Esophagus muscularis mucosa (tissue), 4 donors: ENCODE results near the gene BBOX1. TPM values are rescaled to one million over a fixed set of nuclear protein-coding genes. Genes with fewer than 3 reads are reported as not detected.

ENCODE experiments used
- DNase-seq: peaks from one replicate; pipeline ENCODE4 v3.0.0-alpha.2; 2017; ENCODE audit errors: extremely low spot score
- H3K27ac ChIP-seq, 4 donors: fragments of 200-600 bp; sonication (generic); replicated peaks in 1 of 4; 1 replicate in 3 of 4; 2 replicates in 1 of 4; pipeline ENCODE4 v1.5.1; 2016 to 2019; ENCODE audit warnings: mild to moderate bottlenecking in 1 of 4
- H3K27me3 ChIP-seq, 4 donors: fragments of 200-600 bp; sonication (generic); one replicate each; pipeline versions ENCODE4 v1.5.1 to v1.6.0; 2016 to 2019
- H3K36me3 ChIP-seq, 4 donors: fragments of 200-600 bp; sonication (generic); one replicate each; pipeline ENCODE4 v1.5.1; 2016 to 2019
- H3K4me1 ChIP-seq, 4 donors: fragments of 200-600 bp; sonication (generic); one replicate each; pipeline ENCODE4 v1.5.1; 2016 to 2019
- H3K4me3 ChIP-seq, 4 donors: fragments of 200-600 bp; sonication (generic); 1 replicate in 2 of 4; 2 replicates in 2 of 4; pipeline ENCODE4 v1.5.1; 2016 to 2019; ENCODE audit warnings: mild to moderate bottlenecking in 4 of 4, moderate library complexity in 1 of 4
- H3K9me3 ChIP-seq, 4 donors: fragments of 200-600 bp; sonication (generic); 1 replicate in 3 of 4; 2 replicates in 1 of 4; pipeline ENCODE4 v1.5.1; 2016 to 2019
- EP300 ChIP-seq: sonication (generic); formaldehyde crosslinking; IDR thresholded peaks from one replicate; pipeline ENCODE4 v1.6.1; 2017; ENCODE audit warnings: antibody characterized with exemption
- POLR2A ChIP-seq: fragments of 450-650 bp; IDR thresholded peaks from one replicate; pipeline ENCODE4 v1.6.1; 2017; ENCODE audit warnings: antibody characterized with exemption, moderate library complexity, mild to moderate bottlenecking, low read depth
- POLR2AphosphoS5 ChIP-seq, 2 donors: sonication (generic); formaldehyde crosslinking; IDR thresholded peaks; one replicate each; pipeline ENCODE4 v1.6.1; 2017; ENCODE audit warnings: antibody characterized with exemption in 2 of 2
- WGBS: methylation state at CpG from one replicate; pipeline ENCODE4 v1.1.5; 2018; 5-methylcytosine and 5-hydroxymethylcytosine counted together
- intact Hi-C: fragments of 100-400 bp; cut with DNase I; formaldehyde crosslinking; loops from one replicate; pipeline ENCODE4 v1.15.1; 2023
- total RNA-seq, 4 donors: library from RNA; depleted of rRNA; stranded (reverse); fragments of >200 nt; gene quantifications; one replicate each; pipeline versions ENCODE4 v1.1.0 to v1.2.1, GENCODE V29; 2016
- TF ChIP-seq, protein P1 (sequence below), 3 experiments: fragments of 200-600 bp in 2 of 3; fragments of 450-650 bp in 1 of 3; sonication (generic) in 2 of 3; IDR thresholded peaks; one replicate each; pipeline ENCODE4 v1.5.1; 2017 to 2019; ENCODE audit warnings: antibody characterized with exemption in 3 of 3, mild to moderate bottlenecking in 2 of 3, moderate library complexity in 1 of 3

The BBOX1 gene
- total RNA-seq, 4 donors from 2014 or later: 0.50 TPM; not detected in 3

- no peaks in the 10 kb centered on the region for H3K4me1 ChIP-seq
- no peak overlapping the region for H3K27ac ChIP-seq
- 90% methylated on average over 1 of the region's 1 CpG for WGBS
- H3K4me3 ChIP-seq: no peak overlapping the region
- intact Hi-C loops: no loop called here
- TF ChIP-seq EP300 (no peak), POLR2A (no peak)
- H3K9me3 ChIP-seq: peaks cover 0 to 6% (median 1%) of the 10 kb centered on the region in 4 donors
- no peaks in the 10 kb centered on the region for H3K27me3 ChIP-seq
- no peak for DNase-seq
- H3K36me3 ChIP-seq: no peaks in the 10 kb centered on the region
These were observed 10.6 kb upstream of the BBOX1 start for GRCh38 chr11:27029966-27030365.

DNA sequence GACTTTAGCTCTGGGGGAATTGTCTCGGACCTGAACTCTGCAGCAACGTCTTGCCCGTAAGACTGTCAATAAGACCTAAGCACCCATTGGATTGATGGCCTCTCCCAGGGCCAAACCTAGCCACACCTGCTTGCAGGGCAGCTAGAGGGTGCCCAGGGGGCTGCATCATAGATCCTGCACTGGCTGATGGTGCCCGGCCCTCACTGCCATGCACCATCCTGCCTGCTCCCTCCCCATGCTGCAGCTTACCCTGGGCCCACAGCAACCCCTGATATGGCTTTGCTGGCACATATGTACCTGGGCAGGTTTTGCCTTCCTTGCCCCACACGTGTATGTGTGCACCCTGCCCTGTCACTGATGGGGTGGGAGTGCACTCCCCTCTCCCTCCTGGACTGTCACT lies 8.9 kb upstream of the BBOX1 start:
- DNase-seq: no peak
- H3K27ac ChIP-seq: no peak overlapping the region
- H3K4me3 ChIP-seq: no peak overlapping the region
- TF ChIP-seq, protein P1, sequence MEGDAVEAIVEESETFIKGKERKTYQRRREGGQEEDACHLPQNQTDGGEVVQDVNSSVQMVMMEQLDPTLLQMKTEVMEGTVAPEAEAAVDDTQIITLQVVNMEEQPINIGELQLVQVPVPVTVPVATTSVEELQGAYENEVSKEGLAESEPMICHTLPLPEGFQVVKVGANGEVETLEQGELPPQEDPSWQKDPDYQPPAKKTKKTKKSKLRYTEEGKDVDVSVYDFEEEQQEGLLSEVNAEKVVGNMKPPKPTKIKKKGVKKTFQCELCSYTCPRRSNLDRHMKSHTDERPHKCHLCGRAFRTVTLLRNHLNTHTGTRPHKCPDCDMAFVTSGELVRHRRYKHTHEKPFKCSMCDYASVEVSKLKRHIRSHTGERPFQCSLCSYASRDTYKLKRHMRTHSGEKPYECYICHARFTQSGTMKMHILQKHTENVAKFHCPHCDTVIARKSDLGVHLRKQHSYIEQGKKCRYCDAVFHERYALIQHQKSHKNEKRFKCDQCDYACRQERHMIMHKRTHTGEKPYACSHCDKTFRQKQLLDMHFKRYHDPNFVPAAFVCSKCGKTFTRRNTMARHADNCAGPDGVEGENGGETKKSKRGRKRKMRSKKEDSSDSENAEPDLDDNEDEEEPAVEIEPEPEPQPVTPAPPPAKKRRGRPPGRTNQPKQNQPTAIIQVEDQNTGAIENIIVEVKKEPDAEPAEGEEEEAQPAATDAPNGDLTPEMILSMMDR (IDR thresholded peaks at IDR 0.05): no peak
- TF ChIP-seq POLR2AphosphoS5 (IDR thresholded peaks at IDR 0.05): no peak
- H3K4me1 ChIP-seq: no peaks in the 10 kb centered on the region
- H3K27me3 ChIP-seq: no peaks in the 10 kb centered on the region
- intact Hi-C loops: no loop called here
- H3K9me3 ChIP-seq: peaks cover 0 to 17% (median 11%) of the 10 kb centered on the region in 4 donors
- WGBS: 100% methylated on average over 1 of the region's 5 CpGs
- H3K36me3 ChIP-seq: no peaks in the 10 kb centered on the region

- Histone ChIP-seq H3K4me1 (peaks cover 0 to 24% (median 19%) of the 10 kb centered on the region in 4 donors), H3K9me3 (peaks cover 0 to 16% (median 8%) of the 10 kb centered on the region in 4 donors), H3K27me3 (no peaks in the 10 kb centered on the region), H3K4me3 (no peak overlapping the region), H3K36me3 (no peaks in the 10 kb centered on the region), H3K27ac (no peak overlapping the region)
- no peak for TF ChIP-seq EP300
- TF ChIP-seq, protein P1 (IDR thresholded peaks at IDR 0.05): no peak
- no peak for TF ChIP-seq POLR2A
- TF ChIP-seq POLR2AphosphoS5 (IDR thresholded peaks at IDR 0.05): no peak
- DNase-seq: no peak
- intact Hi-C loops: no loop called here
- WGBS: 79% methylated on average over 3 of the region's 3 CpGs
These were observed 742 bp upstream of the BBOX1 start for GRCh38 chr11:27039873-27040272.

GRCh38 chr11:27041141-27041899 lies 705 bp downstream of the BBOX1 start:
- Histone ChIP-seq H3K36me3 (no peaks in the 10 kb centered on the region), H3K27me3 (no peaks in the 10 kb centered on the region), H3K9me3 (peaks cover 0 to 5% (median 1%) of the 10 kb centered on the region in 4 donors), H3K4me3 (no peak overlapping the region), H3K27ac (no peak overlapping the region), H3K4me1 (peaks cover 0 to 24% (median 19%) of the 10 kb centered on the region in 4 donors)
- WGBS: 52% methylated on average over 2 of the region's 2 CpGs
- TF ChIP-seq POLR2A: no peak
- TF ChIP-seq, protein P1 (IDR thresholded peaks at IDR 0.05): no peak
- no peak for TF ChIP-seq POLR2AphosphoS5 (IDR thresholded peaks at IDR 0.05)
- no peak for TF ChIP-seq EP300
- no peak for DNase-seq
- intact Hi-C loops: no loop called here

GRCh38 chr11:27046956-27047355 lies 6.3 kb downstream of the BBOX1 start:
- Histone ChIP-seq H3K27me3 (no peaks in the 10 kb centered on the region), H3K9me3 (peaks cover 0 to 5% (median 0%) of the 10 kb centered on the region in 4 donors), H3K4me1 (peaks cover 0 to 4% (median 0%) of the 10 kb centered on the region in 4 donors), H3K4me3 (no peak overlapping the region), H3K36me3 (no peaks in the 10 kb centered on the region), H3K27ac (no peak overlapping the region)
- 84% methylated on average over 2 of the region's 2 CpGs for WGBS
- intact Hi-C loops: no loop called here
- no peak for DNase-seq
- TF ChIP-seq, protein P1 (IDR thresholded peaks at IDR 0.05): no peak
- TF ChIP-seq EP300: no peak
- no peak for TF ChIP-seq POLR2A
- TF ChIP-seq POLR2AphosphoS5 (IDR thresholded peaks at IDR 0.05): no peak
